ENCODE measurements around the gene HIP1R.
A peak's percentile ranks its signal among the peaks of the same experiment; 100 is the strongest.

The HIP1R gene

GRCh38 chr12:122847921-122848421, 12.7 kb downstream of the HIP1R start:
- DNase-seq (ENCODE audit: low spot score), result no peak

GRCh38 chr12:122848471-122849351, 13.5 kb downstream of the HIP1R start:
- no peak for DNase-seq (ENCODE audit: low spot score)

DNA sequence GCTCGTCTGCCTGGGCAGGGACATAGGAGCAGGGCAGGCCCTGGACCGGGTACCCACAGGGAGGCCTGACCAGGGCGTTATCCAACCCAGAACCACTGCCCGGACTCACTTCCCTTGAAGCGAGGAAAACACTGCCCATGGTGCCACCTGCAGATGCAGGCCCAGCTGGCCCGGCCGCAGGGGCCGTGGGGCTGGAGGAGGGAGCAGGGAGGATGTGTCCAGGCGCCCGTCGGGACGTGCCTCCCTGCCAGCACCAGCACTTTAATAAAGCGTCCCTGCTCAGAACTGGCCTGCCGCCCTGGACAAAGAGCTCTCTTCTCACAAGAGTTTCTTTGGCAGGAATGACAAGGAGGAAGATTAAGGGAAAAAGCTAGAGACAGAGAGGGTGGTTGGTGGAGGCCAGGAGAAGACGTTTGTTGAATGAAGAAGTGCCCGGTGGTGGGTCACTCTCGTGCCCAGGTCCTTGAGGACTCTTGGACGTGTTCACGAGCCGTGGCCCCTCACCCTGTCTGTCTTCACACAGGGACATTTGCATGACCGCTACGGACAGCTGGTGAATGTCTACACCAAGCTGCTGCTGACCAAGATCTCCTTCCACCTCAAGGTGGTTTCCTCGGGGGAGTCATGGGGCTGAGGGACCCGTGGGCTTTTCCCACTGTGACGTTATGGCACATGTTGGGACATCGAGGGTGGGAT, 14.2 kb downstream of the HIP1R start:
- no peak for DNase-seq (ENCODE audit: low spot score)

GRCh38 chr12:122850048-122850445, 14.8 kb downstream of the HIP1R start:
- DNase-seq (ENCODE audit: low spot score), result no peak

DNA sequence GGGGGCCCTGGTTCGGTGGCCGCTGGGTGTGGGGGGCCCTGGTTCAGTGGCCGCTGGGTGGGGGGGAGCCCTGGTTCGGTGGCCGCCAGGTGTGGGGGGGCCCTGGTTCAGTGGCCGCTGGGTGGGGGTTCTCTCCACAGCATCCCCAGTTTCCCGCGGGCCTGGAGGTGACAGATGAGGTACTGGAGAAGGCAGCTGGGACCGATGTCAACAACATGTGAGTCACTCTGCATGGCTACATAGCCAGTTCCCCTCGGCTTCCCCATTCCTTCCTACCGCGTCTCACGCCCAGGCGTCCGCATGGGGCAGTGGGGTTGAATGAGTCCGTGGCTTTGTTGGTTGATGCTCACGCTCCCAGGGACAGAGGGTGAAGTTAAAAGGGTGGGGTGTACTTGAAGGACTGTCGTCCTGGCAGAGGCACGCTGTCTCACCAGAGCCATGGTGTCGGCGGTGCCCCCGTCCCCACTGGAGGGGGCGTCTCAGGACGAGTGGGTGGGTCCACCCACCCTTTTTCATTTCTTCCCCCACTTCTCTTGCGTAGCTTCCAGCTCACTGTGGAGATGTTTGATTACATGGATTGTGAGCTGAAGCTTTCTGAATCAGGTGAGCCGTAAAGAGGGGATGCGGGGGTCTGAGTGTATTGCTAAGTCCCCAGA, 15.6 kb downstream of the HIP1R start:
- no peak for DNase-seq (ENCODE audit: low spot score)

GRCh38 chr12:122851820-122852219, 16.6 kb downstream of the HIP1R start:
- DNase-seq (ENCODE audit: low spot score), result no peak

DNA sequence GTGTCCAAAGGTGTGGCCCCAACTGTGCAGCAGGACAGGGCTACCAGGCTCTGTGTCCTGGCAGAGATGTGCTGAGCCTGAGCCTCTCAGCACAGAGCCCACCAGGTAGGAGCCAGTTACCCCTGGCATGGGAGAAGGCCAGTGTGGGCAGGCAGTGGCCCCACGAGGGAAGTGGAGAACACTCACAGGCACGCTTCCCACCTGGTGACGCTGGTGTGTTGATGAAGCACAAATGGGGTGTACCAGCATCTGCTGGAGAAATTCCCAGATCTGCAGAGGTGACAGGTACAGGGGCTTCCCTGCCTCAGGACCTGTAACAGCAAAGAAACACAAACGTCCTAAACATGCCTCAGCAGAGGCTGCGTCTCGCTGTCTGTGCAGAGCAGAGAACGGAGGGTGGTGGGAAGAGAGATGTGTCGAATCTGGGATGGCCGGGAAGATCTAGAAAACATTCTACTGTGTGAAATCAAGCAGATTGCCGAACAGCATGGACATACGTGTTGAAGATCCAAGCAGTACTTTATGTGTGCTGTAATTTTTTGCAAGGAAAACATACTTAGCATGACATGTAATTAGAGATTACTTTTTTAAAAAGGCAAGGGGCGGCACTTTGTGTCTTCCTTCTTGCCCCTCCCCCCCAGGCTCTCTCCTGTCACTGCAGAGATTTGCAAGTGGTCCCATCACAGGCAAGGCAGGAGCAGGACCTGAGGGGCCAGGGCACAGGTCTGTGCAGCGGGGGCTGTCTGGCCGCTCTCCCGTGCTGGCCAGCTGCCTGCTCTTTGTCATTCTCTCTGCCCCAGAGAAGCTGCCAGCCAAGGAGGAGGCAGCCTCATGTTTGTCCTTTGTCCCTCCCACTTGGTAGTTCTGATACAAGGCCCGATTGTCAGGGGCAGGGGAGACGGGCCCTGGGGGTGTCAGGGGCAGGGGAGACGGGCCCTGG, 17.3 kb downstream of the HIP1R start:
- DNase-seq (ENCODE audit: low spot score), result no peak

- no peak for DNase-seq (ENCODE audit: low spot score)
These were observed 18.5 kb downstream of the HIP1R start for GRCh38 chr12:122853582-122854245.

DNA sequence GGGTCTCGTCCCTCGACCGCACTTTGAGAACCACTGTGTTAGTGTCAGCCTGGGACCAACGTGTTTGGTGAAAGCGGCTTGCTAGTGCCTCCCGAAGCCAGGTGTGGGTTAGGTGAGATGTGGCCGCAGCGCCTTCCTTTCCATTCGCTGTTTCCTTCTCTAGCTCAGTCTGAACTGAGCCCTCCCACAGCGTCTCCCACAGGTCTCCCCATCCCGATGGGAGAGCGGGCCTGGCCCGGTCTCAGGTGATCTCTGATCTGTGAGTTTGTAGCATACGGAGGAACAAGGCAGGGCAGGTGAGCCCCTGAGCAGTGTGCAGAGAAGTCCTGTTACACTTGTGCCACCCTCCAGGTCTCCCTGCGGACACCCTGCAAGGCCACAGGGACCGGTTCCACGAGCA, 19.3 kb downstream of the HIP1R start:
- no peak for DNase-seq (ENCODE audit: low spot score)

DNA sequence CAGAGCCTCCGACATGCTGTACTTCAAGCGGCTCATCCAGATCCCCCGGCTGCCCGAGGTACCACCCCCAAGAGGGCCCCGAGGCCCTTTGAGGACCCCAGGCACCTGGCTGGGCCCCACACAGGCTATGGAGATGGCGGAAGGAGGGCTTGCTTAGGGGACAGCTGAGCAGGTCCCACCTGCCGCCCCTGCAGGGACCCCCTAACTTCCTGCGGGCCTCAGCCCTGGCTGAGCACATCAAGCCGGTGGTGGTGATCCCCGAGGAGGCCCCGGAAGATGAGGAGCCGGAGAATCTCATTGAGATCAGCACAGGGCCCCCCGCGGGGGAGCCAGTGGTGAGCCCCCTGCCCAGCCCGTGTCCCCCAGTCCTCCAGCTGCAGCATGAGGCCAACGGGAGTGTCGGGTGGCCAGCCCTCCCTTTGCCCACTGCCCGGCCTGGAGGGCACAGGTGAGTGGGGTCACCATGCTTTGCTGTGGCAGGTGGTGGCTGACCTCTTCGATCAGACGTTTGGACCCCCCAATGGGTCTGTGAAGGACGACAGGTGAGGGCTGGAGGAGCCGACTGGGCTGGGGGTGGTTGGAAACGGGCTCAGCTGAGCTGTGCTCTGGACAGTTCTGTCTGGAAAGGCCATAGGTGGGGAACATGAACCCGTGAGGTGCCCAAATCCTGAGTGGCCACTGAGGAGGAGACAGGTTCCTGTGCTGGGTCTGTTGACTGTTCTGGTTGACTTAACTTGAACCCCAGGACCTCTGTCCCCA, 20.0 kb downstream of the HIP1R start:
- no peak for DNase-seq (ENCODE audit: low spot score)

DNA sequence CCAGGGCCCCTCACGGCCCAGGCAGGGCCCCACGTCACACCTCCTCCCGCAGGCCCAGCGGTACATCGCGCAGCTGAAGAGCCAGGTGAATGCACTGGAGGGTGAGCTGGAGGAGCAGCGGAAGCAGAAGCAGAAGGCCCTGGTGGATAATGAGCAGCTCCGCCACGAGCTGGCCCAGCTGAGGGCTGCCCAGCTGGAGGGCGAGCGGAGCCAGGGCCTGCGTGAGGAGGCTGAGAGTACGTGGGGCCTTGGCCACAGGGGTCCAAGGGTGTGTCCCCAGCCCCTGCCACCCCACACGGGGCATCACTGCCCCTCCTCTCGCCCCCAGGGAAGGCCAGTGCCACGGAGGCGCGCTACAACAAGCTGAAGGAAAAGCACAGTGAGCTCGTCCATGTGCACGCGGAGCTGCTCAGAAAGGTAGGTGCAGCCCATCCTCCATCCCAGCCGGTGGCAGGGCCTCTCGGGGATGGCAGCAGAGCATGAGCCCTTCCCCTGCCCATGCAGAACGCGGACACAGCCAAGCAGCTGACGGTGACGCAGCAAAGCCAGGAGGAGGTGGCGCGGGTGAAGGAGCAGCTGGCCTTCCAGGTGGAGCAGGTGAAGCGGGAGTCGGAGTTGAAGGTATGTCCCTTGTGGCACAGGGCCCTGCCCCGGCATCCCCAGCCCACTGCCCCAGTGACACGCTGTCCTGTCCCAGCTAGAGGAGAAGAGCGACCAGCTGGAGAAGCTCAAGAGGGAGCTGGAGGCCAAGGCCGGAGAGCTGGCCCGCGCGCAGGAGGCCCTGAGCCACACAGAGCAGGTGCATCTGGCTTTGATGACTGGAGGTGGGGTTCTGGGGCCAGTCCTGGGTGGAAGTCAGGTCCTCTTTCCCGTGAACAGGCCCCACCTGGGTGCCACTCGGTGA, 20.9 kb downstream of the HIP1R start:
- DNase-seq (ENCODE audit: low spot score), result no peak

- no peak for DNase-seq (ENCODE audit: low spot score)
These were observed 21.9 kb downstream of the HIP1R start for GRCh38 chr12:122856999-122857671.

GRCh38 chr12:122858171-122858570, 22.9 kb downstream of the HIP1R start:
- no peak for DNase-seq (ENCODE audit: low spot score)

GRCh38 chr12:122858591-122859302, 23.5 kb downstream of the HIP1R start:
- no peak for DNase-seq (ENCODE audit: low spot score)

- DNase-seq (ENCODE audit: low spot score), result no peak
These were observed 24.2 kb downstream of the HIP1R start for GRCh38 chr12:122859303-122860039.

DNA sequence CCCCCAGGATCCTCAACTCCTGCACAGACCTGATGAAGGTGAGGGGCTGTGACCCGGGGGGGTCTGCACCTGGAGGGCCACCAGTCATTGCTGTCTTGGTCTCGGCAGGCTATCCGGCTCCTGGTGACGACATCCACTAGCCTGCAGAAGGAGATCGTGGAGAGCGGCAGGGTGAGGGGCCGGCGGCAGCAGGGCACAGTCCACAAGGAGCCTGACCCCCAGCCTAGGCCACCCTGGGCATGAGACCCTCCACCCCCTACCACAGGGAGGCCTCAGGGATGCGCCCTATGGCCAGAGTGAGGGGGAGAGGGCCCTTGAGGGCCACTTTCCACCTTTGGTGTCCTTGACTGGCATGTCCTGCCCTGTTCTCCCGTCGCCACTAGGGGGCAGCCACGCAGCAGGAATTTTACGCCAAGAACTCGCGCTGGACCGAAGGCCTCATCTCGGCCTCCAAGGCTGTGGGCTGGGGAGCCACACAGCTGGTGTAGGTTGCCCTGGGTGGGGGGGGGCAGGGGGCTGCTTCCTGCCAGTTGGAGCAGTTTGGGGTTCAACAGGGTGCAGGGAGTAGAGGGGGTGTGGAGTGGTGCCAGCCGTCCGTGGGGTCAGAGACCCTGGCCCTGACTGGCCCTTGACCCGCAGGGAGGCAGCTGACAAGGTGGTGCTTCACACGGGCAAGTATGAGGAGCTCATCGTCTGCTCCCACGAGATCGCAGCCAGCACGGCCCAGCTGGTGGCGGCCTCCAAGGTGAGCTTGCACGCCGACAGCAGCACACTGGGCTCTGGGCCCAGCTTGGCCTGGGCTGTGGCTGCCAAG, 25.0 kb downstream of the HIP1R start:
- DNase-seq (ENCODE audit: low spot score), result peak; percentile 91

Data from left forelimb (tissue), 1 donor.